HepG2 (cell line): Measurements from ENCODE around the gene SMIM44. TPM values are rescaled to one million over a fixed set of nuclear protein-coding genes. Genes with fewer than 3 reads are reported as not detected.

Source experiments
- ATAC-seq: fragments of 200-7000 bp; cut with Tn5 transposase; 3 replicates; pipeline ENCODE4 v1.9.1; 2020; ENCODE audit warnings: mild to moderate bottlenecking, moderate library complexity
- BruUV-seq: library from RNA; stranded (reverse); fragments of 400-500 nt; replicated peaks from 2 replicates; lab custom pipeline; 2021; lab: Mats Ljungman, UMichigan
- CTCF ChIA-PET: fragments of 300-600 bp; formaldehyde crosslinking; extraction: SDS; loops from one replicate; lab custom pipeline; 2021; ENCODE audit warnings: low total read pairs, inconsistent platforms, low intra/inter-chr PET ratio; lab: Yijun Ruan, JAX
- POLR2A ChIA-PET: fragments of 350-600 bp; sonication (Branson Sonifier 250); formaldehyde crosslinking; loops from one replicate; lab custom pipeline; 2020; ENCODE audit warnings: antibody characterized with exemption, inconsistent platforms; lab: Yijun Ruan, JAX
- DNase-seq: peaks from one replicate; pipeline ENCODE4 v3.0.0-alpha.2; 2015; ENCODE audit warnings: low spot score
- FAIRE-seq: peaks from 3 replicates; lab custom pipeline; 2011; peaks lifted over from hg19 to GRCh38; lab: Jason Lieb, UNC
- H2AFZ ChIP-seq: one replicate; pipeline ENCODE4 v1.6.1; 2011; ENCODE audit warnings: low read length, inconsistent platforms
- H3K27ac ChIP-seq: fragments of 300-600 bp; 3 replicates; pipeline ENCODE4 v1.8.0; 2011; ENCODE audit warnings: mixed run types, mild to moderate bottlenecking, mixed read lengths, low read length, inconsistent platforms; ENCODE audit not compliant: insufficient read depth; ENCODE audit errors: extremely low read length
- H3K27me3 ChIP-seq, 2 experiments: fragments of 200-600 bp in 1 of 2; 2 replicates in 1 of 2; 3 replicates in 1 of 2; pipeline versions ENCODE4 v1.6.0 to v1.8.0; 2011; ENCODE audit warnings: low read length in 2 of 2, mild to moderate bottlenecking in 2 of 2, moderate library complexity in 2 of 2, inconsistent platforms in 1 of 2; ENCODE audit not compliant: insufficient read depth in 2 of 2, control insufficient read depth in 1 of 2
- H3K36me3 ChIP-seq, 2 experiments: fragments of 200-600 bp in 1 of 2; replicated peaks in 1 of 2; 2 replicates in 1 of 2; 3 replicates in 1 of 2; pipeline versions ENCODE4 v1.5.1 to v1.8.0; 2011; ENCODE audit warnings: low read length in 2 of 2, inconsistent platforms in 1 of 2; ENCODE audit not compliant: insufficient read depth in 2 of 2, control insufficient read depth in 1 of 2
- H3K4me1 ChIP-seq: 2 replicates; pipeline ENCODE4 v1.5.1; 2012; ENCODE audit warnings: low read length, inconsistent platforms; ENCODE audit not compliant: insufficient read depth
- H3K4me2 ChIP-seq: 2 replicates; pipeline ENCODE4 v1.6.0; 2011; ENCODE audit warnings: low read depth, low read length, inconsistent platforms
- H3K4me3 ChIP-seq, 3 experiments: fragments of 200-600 bp in 1 of 3; sonication (generic), shearing (Covaris generic) in 1 of 3; replicated peaks in 1 of 3; 2 replicates each; pipeline ENCODE4 v1.5.1; 2011 to 2016; ENCODE audit warnings: low read length in 3 of 3, inconsistent platforms in 2 of 3, low read depth in 2 of 3, mild to moderate bottlenecking in 2 of 3, control low read depth in 1 of 3, mixed read lengths in 1 of 3; ENCODE audit not compliant: insufficient read depth in 1 of 3
- H3K79me2 ChIP-seq: one replicate; pipeline ENCODE4 v1.6.1; 2011; ENCODE audit warnings: low read length, inconsistent platforms; ENCODE audit not compliant: insufficient read depth
- H3K9ac ChIP-seq: 2 replicates; pipeline ENCODE4 v1.6.0; 2011; ENCODE audit warnings: mild to moderate bottlenecking, low read depth, low read length, inconsistent platforms; ENCODE audit not compliant: insufficient read depth
- H3K9me3 ChIP-seq: 2 replicates; pipeline ENCODE4 v1.5.1; 2012; ENCODE audit warnings: mild to moderate bottlenecking, low read length
- H4K20me1 ChIP-seq: 2 replicates; pipeline ENCODE4 v1.6.0; 2011; ENCODE audit warnings: inconsistent platforms, mild to moderate bottlenecking, low read length, moderate library complexity; ENCODE audit not compliant: insufficient read depth
- DRAP1 ChIP-seq: IDR thresholded peaks from 2 replicates; pipeline ENCODE4 v1.6.1; 2016; ENCODE audit warnings: missing genetic modification reagents, missing compliant biosample characterization
- FOXJ3 ChIP-seq: sonication (generic); formaldehyde crosslinking; IDR thresholded peaks from 2 replicates; pipeline ENCODE4 v1.4.0; 2020; ENCODE audit warnings: missing genetic modification reagents, mild to moderate bottlenecking, borderline replicate concordance
- PCBP2 ChIP-seq: fragments of 200-400 bp; formaldehyde crosslinking; optimal IDR thresholded peaks from 2 replicates; pipeline ENCODE3; 2018; ENCODE audit warnings: low read length, low read depth; ENCODE audit not compliant: poor library complexity, severe bottlenecking
- POGK ChIP-seq: sonication (generic); formaldehyde crosslinking; conservative IDR thresholded peaks from 2 replicates; pipeline ENCODE4 v1.8.0; 2022; ENCODE audit warnings: mild to moderate bottlenecking, moderate library complexity, missing genetic modification reagents
- POGZ ChIP-seq: sonication (generic); formaldehyde crosslinking; IDR thresholded peaks from 2 replicates; pipeline ENCODE4 v1.4.0; 2020; ENCODE audit warnings: mild to moderate bottlenecking, missing genetic modification reagents
- SNAPC5 ChIP-seq: sonication (generic); formaldehyde crosslinking; IDR thresholded peaks from 2 replicates; pipeline ENCODE4 v1.8.1; 2023; ENCODE audit warnings: mild to moderate bottlenecking, missing genetic modification reagents, borderline replicate concordance
- TBX2 ChIP-seq: sonication (generic); formaldehyde crosslinking; IDR thresholded peaks from 2 replicates; pipeline ENCODE4 v1.5.0; 2020; ENCODE audit warnings: missing genetic modification reagents, mild to moderate bottlenecking, borderline replicate concordance
- ZFP91 ChIP-seq: sonication (generic); formaldehyde crosslinking; IDR thresholded peaks from 2 replicates; pipeline ENCODE4 v1.9.0; 2022; ENCODE audit warnings: missing genetic modification reagents, mild to moderate bottlenecking, borderline replicate concordance
- ZNF20 ChIP-seq: sonication (generic); formaldehyde crosslinking; IDR thresholded peaks from 2 replicates; pipeline ENCODE4 v1.4.0; 2020; ENCODE audit warnings: mild to moderate bottlenecking, moderate library complexity, missing genetic modification reagents
- ZNF629 ChIP-seq: sonication (generic); formaldehyde crosslinking; conservative IDR thresholded peaks from 2 replicates; pipeline ENCODE4 v1.5.0; 2020; ENCODE audit warnings: missing genetic modification reagents
- ZNF747 ChIP-seq: sonication (generic); formaldehyde crosslinking; IDR thresholded peaks from 2 replicates; pipeline ENCODE4 v1.8.1; 2023; ENCODE audit warnings: missing genetic modification reagents, mild to moderate bottlenecking, borderline replicate concordance
- ZNF816 ChIP-seq: sonication (generic); formaldehyde crosslinking; IDR thresholded peaks from 2 replicates; pipeline ENCODE4 v1.8.0; 2022; ENCODE audit warnings: missing genetic modification reagents, mild to moderate bottlenecking, borderline replicate concordance
- WGBS: methylation state at CpG from one replicate; pipeline ENCODE4 v1.1.6; 2017; ENCODE audit warnings: low lambda C conversion rate; 5-methylcytosine and 5-hydroxymethylcytosine counted together
- in situ Hi-C: cut with HindIII; loops from 2 replicates; pipeline ENCODE4 v1.10.0; 2017; ENCODE audit warnings: low pct_unique_long_range_greater_than_20kb; ENCODE audit not compliant: extremely low pct_ligation_motif_present
- intact Hi-C: fragments of 100-400 bp; cut with micrococcal nuclease; formaldehyde crosslinking; loops from one replicate; pipeline ENCODE4 v1.10.0; 2022; ENCODE audit not compliant: unreplicated experiment
- polyA plus RNA-seq, 8 experiments: library from polyadenylated mRNA; depleted of rRNA in 3 of 8; stranded (reverse) in 7 of 8; unstranded in 1 of 8; fragments of >200 nt; fragmentation: Illumina TruSeq in 4 of 8; extraction: Trizol in 4 of 8; gene quantifications; 2 replicates each; pipeline versions ENCODE4 v1.2.1 to v1.2.3, GENCODE V29; 2011 to 2016; ENCODE audit warnings: low read depth in 4 of 8, missing spikeins in 1 of 8, mixed read lengths in 1 of 8; ENCODE audit not compliant: insufficient read depth in 1 of 8
- total RNA-seq, 5 experiments: library from RNA; depleted of rRNA; stranded (reverse); fragments of >200 nt; fragmentation: Illumina TruSeq; extraction: Trizol; gene quantifications; 2 replicates each; pipeline ENCODE4 v1.2.3, GENCODE V29; 2016; ENCODE audit warnings: low read depth in 1 of 5
- TF ChIP-seq, protein P1 (sequence below): sonication (generic); formaldehyde crosslinking; IDR thresholded peaks from 2 replicates; pipeline ENCODE4 v1.8.0; 2022; ENCODE audit warnings: missing genetic modification reagents, mild to moderate bottlenecking, inconsistent platforms, borderline replicate concordance

The SMIM44 gene
- total and polyA plus RNA-seq, 2 of the 13 experiments (the other 11 are each of a cell fraction or from before 2014, with no cell fraction given): not detected

GRCh38 chr19:3479834-3480215 lies 3.4 kb downstream of the SMIM44 start (continued):
- TF ChIP-seq DRAP1 (peak; percentile 40; the same call in 1 of the 2 replicates), PCBP2 (peak; percentile 11)

GRCh38 chr19:3479177-3479833 lies 3.9 kb downstream of the SMIM44 start:
- Histone ChIP-seq H4K20me1 (no peaks in the 10 kb centered on the region), H2AFZ (no peak overlapping the region), H3K4me1 (peaks cover 22% of the 10 kb centered on the region), H3K27ac (no peak overlapping the region), H3K27me3 (no peaks in the 10 kb centered on the region), H3K9me3 (no peaks in the 10 kb centered on the region), H3K4me3 (no peak overlapping the region), H3K4me2 (no peak overlapping the region), H3K36me3 (no peaks in the 10 kb centered on the region), H3K79me2 (no peaks in the 10 kb centered on the region), H3K9ac (no peak overlapping the region)
- WGBS: 71% methylated on average over 7 of the region's 7 CpGs
- DNase-seq (no peak), FAIRE-seq (no peak), ATAC-seq (no peak)
- no TSS peak for BruUV-seq
- ChIA-PET CTCF (no interaction called here), POLR2A (interaction anchor here (1.0 to 3.0 kb wide), 6 partner anchors 10 to 194 kb away, joined by 3 to 24 read pairs (median 6); partner anchors contain the start of gene DOHH)
- intact Hi-C loops: no loop called here
- in situ Hi-C loops: no loop called here
- TF ChIP-seq POGK (no peak), FOXJ3 (CRISPR knock-in tag) (no peak), ZFP91 (CRISPR knock-in tag) (no peak), ZNF20 (no peak), TBX2 (CRISPR knock-in tag) (no peak), ZNF816 (no peak), POGZ (CRISPR knock-in tag) (no peak), SNAPC5 (CRISPR knock-in tag) (no peak), ZNF629 (CRISPR knock-in tag) (no peak), ZNF747 (no peak)
- TF ChIP-seq, protein P1, sequence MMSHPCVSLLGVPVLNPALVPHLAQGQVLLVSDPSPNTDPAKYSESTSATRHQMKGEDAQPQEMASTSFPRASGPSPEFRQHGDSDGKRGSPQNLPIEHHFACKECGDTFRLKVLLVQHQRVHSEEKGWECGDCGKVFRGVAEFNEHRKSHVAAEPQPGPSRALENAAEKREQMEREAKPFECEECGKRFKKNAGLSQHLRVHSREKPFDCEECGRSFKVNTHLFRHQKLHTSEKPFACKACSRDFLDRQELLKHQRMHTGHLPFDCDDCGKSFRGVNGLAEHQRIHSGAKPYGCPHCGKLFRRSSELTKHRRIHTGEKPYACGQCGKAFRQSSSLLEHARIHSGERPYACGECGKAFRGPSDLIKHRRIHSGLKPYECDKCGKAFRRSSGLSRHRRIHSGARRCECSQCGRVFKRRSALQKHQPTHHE (CRISPR knock-in tag): no peak
